ENCODE data around the gene CDH22.

Gene CDH22

DNA sequence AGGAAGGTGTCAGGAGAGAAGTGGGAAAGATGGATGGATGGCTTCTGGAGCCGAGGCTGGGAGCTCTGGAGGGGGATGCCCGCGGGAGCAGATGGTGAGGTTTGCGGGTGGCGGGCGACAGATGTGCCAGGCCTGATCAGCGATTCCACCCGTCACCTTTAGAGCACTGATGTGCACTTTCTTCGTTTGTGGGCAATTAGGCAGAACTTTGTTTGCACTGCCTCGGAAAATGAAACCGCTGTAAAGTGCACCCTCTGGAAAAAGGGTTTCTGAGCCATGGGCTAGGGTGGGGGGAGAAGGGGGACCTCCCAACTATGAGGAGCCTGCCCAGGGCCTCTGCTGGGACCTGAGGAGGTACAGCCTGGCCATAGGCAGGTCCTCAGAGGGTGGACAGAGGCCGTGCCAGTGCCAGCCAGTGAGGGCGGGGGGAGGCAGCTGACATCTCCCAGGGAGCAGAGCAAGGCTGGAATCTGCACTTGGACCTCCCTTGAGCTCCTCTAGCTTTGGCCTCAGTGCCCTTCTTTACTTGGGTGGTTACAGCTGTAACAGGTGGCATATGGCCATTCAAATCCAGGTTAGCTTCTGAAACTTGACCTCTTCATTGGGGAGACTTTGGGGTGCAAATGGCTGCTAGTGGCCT lies 131.4 kb downstream of the CDH22 start:
- in situ Hi-C loops (cut with MboI; ENCODE audit: low sequenced_read_pairs), result no loop called here

DNA sequence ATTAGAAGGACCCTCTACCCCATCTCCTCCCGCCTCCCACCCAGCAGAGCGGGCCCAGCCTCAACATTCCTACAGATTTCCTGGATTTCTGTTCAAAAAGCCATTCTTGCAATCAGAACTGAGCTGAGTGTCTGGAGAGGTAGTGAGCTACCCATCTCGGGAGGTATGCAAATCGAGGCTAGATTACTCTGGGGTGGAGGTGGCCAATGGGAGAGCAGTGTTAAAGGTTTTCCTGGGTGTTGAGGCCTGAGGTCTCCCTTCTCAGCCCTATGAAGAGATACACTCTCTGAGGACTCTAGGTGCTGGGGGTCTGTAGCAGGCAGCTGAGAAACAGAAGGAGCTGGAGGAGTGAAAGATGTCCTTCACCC lies 133.2 kb downstream of the CDH22 start:
- in situ Hi-C loops (cut with MboI; ENCODE audit: low sequenced_read_pairs), result no loop called here

DNA sequence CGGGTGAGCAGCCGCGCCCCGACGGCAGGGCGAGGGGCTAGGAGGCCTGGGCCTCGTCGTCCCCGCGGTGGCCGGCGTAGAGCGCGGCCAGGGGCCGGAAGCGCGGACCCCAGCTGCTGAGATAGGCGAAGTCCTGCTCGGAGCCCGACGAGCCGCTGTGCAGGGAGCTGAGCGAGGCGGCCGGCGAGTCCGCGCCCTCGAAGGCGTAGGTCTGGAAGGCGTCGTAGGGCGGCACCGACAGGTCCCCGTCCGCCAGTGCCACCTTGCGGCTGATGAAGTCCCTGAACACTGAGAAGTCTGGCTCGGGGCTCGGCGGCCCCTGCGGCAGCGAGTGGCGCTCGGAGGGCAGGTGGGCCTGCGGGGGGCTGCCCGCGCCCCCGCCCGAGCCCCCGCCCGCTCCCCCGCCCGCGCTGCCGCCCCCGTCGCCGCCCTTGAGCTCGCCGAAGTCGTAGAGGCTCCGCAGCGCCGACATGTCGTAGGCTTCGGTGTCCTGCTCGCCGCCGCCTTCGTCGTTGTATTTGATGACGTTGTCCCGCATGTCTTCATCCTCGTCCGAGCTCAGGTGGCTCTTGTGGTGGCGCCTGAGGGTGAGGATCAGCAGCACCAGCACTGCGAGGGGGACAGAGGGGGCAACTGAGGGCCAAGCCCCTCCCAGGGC lies 133.7 kb downstream of the CDH22 start:
- in situ Hi-C loops (cut with MboI; ENCODE audit: low sequenced_read_pairs), result no loop called here

DNA sequence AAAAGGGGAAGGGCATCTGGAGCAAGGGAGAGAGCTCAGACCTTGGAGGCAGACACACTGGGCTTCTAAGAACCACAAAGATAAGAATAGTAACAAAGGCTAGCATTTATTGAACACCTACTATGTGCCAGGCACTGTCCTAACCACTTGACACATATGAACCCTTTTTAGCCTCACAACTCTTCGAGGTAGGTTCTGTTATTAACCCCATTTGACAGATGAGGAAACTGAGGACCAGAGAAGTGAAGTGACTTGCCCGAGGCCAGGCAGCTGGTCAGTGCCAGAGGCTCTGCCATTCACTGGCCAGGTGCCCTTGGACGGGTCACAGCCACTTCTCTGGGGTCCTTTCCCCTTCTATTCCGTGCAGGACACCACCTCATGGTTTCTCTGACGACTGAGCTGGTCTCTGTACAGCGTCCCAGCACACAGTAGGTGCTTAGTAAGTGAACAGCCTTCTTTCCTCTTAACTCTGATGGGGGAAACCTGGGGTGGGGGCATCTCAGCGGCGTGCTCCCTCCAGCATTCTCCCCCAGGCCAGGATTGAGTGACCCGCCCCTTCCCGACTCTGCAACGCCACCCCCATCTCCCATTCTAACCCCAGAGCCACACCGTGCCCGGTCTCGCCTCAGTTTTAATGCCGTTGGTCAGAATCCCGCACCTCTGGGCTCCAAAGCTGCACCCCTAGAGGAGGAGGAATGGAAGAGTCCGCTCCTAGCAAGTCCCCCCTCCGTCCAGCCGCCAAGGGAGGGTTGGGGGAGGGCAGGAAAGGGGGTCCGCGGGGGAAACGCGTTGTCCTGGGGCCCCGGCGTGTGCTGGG lies 134.4 kb downstream of the CDH22 start:
- in situ Hi-C loops (cut with MboI; ENCODE audit: low sequenced_read_pairs), result no loop called here

DNA sequence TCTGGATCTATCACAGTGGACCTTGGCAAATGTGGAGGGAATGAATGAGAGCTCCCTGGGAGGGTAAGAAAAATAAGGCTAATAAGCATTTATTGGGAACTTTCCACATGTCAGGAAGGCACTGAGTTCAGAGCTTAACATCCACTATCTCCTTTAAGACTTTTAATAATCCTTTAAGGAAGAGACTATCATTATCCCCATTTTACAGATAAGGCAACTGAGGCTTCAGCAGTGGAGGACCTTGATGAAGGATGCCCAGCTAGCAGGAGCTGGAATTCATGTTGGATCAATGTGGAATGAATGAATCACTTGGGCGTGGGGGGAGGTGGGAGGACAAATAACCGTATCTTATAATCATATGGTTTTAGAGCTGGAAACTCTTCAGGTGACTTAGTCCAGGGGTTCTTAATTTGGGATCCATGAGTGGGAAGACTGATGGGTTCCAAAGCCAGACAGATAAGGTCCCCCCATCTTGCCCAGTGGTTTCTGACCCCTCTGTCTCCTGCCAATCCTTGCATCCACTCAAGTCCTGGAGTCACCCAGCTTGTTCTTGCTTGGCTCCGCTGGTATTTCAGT lies 135.2 kb downstream of the CDH22 start:
- in situ Hi-C loops (cut with MboI; ENCODE audit: low sequenced_read_pairs), result no loop called here

DNA sequence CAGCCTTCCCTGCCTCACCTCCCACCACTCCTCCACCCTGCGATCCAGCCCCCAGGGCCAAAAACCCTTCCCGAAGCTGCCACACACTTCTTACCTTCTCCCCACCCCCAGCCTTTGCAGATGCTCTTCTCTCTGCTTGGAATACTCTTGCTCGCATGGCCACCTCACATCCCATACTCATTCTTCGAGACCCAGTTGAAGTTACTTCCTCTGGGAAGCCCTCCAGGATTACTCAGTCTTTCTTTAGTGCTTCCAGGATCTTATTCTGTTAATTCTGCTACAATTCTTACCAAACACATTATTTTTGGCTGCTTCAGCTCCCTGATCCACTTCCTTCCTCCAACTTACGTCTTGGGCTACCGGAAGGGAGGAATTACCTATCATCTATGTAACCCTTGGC lies 135.8 kb downstream of the CDH22 start:
- in situ Hi-C loops (cut with MboI; ENCODE audit: low sequenced_read_pairs), result no loop called here

DNA sequence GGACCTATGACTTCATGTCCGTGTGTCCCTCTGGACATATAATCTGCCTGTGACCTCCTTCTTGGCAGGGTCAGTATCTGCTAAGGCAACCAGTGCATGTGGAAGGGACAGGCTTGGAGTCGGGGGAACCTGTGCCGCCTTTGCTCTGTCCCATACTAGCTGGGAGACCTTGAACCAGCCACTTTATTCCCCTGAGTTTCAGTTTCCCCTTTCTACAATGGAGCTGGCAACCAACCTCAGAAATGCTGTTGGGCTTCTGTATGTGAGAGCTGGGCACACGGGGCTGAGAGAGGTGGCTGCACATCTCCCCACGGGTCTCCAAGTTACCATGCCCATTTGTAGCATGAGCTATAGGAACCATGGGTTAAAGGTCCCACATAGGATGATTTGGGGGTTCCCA lies 136.4 kb downstream of the CDH22 start:
- in situ Hi-C loops (cut with MboI; ENCODE audit: low sequenced_read_pairs), result no loop called here

DNA sequence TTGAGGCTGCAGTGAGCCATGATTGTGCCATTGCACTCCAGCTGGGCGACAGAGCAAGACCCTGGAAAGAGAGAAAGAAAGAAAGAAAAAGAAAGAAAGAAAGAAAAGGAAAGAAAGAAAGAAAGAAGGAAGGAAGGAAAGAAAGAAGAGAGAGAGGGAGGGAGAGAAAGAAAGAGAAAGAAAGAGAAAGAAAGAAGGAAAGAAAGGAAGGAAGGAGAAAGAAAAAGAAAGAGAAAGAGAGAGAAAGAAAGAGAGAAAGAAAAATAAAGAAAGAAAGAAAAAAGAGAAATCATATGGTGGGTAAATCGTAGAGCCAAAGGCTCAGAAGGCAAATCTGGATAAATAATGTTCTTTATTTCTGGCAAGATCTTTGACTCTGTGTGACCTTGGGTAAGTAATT lies 136.8 kb downstream of the CDH22 start:
- in situ Hi-C loops (cut with MboI; ENCODE audit: low sequenced_read_pairs), result no loop called here

DNA sequence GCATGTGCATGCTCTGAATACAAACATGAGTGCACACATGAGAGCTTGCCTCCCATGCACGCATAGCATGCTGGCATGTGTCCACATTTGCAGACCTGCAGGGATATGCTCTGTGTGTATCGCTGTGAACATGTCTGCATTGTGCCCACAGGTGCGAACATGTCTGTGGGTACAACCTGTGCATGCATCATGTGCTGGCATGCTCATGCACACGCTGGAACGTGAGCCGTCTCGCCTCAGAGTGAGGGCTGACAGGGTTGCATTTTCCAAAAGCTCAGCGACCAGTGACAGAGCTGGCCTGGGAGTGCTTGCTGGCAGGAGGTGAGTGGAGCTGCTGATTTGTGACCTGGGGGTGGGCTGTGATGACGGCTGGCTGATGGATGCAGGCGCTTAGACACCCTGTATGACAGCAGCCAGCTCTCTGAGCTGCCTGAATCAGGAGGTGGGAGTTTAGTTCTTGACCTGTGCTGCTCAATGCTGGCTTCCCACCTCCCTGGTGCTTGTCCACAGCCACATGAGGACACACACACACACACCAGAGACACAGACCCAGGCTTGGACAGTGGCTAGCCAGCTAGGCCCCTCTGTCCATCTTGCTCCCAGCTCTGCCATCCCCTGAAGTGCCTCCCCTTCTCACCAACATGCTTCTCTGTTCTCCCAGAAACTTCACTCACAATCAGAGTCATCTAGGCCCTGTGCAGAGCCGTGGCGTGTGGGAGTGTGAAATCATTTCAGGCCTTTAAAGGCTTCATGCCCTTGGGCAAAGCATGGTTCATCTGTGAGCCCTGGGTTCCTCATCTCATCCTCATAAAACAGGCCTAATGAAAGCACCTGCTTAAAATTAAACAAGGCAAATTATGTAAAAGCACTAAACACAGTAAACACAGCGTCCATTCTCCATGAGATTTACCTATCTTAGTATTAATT lies 138.8 kb downstream of the CDH22 start:
- in situ Hi-C loops (cut with MboI; ENCODE audit: low sequenced_read_pairs), result no loop called here

DNA sequence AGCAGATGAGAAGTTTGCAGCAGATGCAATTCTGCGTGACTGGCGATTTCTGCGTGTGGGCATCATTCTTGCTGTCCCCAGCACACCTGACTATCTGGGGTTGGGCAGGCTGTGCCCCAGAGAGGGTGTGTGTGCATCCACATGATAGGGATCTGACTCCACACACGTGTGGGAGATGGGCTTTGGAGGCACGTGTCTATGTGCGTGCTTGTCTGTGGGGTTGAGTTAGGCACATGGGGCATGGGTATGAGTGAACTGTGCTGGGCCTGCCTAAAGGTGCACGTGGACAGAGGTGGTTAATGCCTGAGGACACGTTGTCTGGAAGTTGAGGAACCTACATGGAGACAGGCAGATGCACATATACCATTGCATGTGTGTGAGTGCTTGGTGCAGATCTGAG lies 139.9 kb downstream of the CDH22 start:
- in situ Hi-C loops (cut with MboI; ENCODE audit: low sequenced_read_pairs), result no loop called here

DNA sequence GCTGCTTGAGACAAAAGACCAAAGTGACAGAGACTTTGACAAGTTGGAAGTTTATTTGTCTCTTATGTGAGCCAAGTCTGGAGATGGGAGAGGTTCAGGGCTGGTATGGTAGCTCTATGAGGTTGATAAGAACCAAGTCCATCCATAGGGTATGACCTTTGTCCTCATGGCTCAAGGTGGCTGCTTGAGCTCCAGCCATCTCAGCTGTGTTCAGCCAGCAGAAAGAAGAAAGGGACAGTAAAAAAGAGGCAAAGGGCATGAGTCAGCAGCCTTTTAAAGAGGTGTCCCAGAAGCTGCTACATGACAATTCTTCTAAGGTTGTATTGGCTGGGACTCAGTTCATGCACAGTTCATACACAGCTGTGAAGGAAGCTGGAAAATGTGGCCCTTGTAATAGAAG lies 141.2 kb downstream of the CDH22 start:
- in situ Hi-C loops (cut with MboI; ENCODE audit: low sequenced_read_pairs), result no loop called here

DNA sequence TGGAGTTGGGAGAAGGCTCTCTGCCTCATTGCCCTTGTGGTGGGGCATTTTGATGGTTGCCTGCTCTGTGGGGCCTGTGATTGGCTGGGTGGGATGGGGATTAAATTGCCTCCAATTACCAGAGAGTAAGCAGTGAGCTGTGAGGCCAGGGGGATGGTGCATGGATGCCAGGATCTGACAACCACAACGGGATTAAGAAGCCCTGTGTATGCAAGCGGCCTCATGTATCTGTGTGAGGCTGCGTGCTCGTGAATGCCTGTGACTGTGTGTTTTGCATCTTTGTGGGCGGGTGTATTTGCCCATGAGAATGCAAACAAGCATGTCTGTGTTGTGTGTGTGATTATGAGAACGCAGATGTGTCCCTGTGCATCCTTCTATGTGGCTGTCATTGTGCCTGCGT lies 144.0 kb downstream of the CDH22 start:
- in situ Hi-C loops (cut with MboI; ENCODE audit: low sequenced_read_pairs), result no loop called here

DNA sequence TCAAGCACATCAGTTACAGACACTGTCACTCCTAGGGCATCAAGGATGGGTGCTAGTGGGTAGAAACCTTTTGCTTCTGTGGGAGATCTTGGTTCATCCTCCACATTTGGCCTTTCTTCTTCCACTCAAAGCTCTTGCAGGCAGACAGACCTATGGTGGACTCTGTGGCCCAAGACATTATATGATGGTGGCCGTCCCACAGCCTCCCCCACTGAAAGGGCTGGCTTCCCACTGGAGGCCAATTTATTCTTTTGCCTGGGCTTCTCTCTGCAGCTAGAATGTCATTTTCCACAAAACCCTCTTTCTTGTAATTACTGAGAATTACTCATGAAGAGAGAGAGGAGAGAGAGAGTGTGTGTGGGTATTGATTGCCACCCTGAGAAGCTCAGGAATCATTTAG lies 146.4 kb downstream of the CDH22 start:
- in situ Hi-C loops (cut with MboI; ENCODE audit: low sequenced_read_pairs), result no loop called here

DNA sequence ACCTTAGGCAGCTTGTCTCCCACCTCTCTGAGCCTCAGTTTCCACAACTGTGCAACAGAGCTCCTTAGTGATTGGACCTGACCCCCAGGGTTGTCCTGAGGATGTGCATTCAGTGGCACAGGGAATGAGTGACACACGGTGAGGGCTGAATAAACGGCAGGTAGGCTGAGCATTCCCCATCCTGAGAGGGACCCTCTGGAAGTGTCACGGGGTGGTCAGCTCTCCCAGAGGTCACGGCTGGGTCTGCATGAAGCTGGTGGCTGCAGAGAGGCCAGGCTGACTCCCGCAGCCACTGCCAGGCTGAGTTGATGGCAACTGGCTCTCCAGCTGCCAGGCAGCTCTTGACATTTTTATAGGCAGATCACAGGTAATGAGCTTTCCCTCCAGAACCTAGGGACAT lies 147.6 kb downstream of the CDH22 start:
- in situ Hi-C loops (cut with MboI; ENCODE audit: low sequenced_read_pairs), result no loop called here

DNA sequence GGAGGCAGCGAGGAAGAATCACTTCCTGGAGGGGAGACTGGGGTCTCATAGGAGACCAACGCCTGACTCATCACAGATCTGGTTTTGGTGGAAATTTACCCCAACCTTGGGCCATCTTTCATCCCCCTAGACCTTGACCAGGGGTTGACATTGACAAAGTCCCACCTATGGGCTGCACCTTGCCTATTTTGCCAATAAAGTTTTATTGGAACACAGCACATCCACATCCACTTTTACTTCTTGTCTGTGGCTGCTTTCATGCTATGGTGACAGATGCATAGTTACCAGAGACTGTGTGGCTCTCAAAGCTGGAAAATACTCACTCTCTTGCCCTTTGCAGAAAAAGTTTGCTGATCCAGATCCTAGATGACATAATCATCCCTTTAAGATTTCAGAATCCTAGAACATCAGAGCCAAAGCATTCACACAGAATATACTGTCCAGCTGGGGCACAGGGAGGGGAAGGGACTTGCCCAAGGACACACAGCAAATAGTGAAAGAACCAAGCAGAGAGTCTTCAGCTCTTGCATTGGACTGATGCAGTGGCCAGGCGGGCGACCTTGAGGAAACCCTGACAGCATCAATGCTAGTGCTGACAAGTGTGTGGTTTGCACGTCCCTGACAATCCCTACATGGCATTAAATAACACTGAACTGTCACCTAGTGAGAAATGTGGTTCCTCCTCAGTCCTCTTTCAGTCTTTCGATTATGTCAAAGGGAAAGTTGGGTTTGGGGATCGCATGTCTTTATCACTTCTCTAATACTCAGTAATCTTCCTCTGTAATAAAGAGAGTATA lies 149.0 kb downstream of the CDH22 start:
- in situ Hi-C loops (cut with MboI; ENCODE audit: low sequenced_read_pairs), result no loop called here

DNA sequence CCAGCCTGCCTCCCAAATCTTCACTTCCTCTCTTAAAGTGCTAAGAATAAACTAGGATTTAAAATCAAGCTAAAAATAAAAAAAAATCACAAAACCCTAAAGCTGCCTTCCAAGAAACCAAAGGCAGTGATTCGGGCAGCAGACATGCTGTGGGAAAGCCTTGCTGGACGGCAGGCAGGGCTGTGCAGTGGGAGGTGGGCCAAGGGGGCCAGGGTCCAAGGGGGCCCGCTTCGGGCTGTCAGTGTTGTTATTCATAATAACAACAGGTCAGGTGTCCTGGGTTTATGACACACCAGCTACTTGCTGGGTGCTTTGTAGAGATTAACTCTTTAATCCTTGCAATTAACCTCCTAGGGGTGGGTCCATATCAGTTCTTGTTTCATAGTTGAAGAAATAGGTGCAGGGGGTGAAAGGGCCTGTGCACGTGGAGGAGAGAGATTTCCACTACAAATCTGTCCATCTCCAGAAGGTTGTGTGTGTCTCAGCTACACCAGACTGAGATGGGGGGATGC lies 149.8 kb downstream of the CDH22 start:
- in situ Hi-C loops (cut with MboI; ENCODE audit: low sequenced_read_pairs), result no loop called here

DNA sequence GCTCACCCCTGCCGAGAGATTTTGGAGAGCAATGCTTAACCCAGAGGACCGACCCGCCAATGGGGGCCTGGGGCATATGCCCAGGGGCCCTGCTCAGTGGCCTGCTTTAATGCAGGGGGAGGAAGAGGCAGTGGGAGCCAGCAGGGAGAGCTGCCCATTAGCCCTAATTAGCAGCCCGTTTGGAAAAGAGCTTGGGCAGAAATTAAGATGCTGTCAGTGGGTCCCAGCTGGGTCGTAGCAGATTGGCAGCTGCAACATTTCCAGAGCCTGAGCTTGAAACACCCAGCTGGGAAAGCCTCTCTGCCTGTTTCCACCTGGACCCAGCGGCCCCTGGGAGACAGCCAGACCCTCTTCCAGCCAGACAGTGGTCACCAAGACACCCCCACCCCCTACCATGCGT lies 150.7 kb downstream of the CDH22 start:
- in situ Hi-C loops (cut with MboI; ENCODE audit: low sequenced_read_pairs), result no loop called here

DNA sequence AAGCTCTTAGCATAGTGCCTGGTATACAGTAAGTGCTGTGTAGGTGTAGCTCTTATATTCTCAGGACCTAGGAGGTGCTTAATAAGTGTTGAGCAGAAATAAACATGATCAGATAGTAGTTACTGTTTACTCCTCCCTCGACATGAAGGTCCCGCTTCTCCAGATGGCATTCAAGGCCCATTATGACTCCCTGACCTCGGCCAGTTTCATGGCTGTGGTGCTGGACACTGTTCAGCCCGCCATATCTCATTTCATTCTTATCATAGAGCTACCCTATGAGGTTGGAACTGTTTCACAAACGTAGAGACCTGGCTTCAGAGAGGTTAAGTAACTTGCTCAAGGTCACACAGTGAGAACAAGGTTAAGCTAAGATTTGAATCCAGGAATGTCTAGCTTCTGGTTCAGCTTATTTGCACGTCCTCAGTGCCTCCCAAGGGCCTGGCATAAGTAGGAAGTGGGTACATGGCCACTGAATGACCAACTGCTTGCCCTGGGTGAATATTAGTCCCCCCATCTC lies 151.2 kb downstream of the CDH22 start:
- in situ Hi-C loops (cut with MboI; ENCODE audit: low sequenced_read_pairs), result no loop called here

DNA sequence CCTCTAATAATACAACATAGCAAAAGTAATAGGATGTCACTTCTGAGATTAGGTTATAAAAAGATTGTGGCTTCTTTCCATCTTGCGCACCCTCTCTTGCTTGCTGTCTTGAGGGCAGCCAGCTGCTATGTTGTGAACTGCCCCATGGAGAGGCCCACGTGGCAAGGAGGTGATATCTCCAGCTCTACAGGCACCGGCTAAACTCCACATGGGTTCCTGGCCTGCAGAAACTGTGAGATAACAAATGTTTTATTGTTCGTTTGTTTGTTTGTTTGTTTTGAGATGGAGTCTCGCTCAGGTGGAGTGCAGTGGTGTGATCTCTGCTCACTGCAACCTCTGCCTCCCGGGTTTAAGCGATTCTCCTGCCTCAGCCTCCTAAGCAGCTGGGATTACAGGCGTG lies 152.2 kb downstream of the CDH22 start:
- in situ Hi-C loops (cut with MboI; ENCODE audit: low sequenced_read_pairs), result no loop called here

DNA sequence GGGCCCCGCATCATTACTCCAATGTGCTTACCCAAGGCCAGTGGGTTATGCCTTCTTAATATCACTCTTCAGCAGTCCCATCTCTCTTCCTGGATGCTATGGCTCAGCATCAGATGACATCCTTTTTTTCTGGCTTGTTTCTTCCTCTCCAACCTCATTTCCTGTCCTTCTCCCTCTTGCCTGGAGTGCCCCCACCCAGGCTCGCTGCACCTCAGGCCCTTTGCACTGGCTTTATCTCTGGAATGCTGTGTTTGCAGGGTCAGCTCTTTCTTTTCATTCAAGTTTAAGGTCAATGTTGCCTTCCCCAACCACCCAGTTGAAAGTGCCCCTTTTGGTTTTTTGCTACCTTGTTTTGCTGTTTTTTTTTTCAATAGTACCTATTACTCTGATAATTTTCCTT lies 153.5 kb downstream of the CDH22 start:
- in situ Hi-C loops (cut with MboI; ENCODE audit: low sequenced_read_pairs), result no loop called here

All from HL-60/S4 treated with phorbol 12-myristate 13-acetate at 8.2 ng/mL for 4 days and 3 days (cell line).